ENCODE results near the gene ENO1.
"Not testable (repeated sequence)": the region's sequence is repeated elsewhere in the genome, so short reads cannot be mapped to it uniquely, and the experiment has no call there.

Gene ENO1

GRCh38 chr1:8892026-8892425 lies 13.5 kb upstream of the ENO1 start:
- DNase-seq = no peak

DNA sequence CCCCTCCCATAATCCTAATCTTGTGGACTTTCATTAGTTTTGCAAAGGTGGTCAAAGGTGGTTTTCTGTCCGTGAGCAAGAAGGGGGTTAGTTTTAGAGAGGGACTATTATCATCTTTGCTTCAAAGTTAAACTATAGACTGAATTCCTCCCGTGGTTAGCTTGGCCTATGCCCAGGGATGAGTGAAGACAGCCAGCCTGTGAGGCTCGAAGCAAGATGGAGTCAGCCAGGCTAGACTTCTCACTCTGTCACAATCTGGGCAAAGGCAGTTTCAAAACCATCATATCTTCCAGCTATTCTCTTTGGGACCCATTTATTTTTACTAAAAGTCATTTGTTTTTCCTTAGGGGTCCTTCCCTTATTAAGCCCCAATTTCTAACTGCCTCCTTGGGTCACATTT lies 12.9 kb upstream of the ENO1 start:
- DNase-seq = no peak

GRCh38 chr1:8889925-8890785 lies 11.7 kb upstream of the ENO1 start:
- no peak for DNase-seq

DNA sequence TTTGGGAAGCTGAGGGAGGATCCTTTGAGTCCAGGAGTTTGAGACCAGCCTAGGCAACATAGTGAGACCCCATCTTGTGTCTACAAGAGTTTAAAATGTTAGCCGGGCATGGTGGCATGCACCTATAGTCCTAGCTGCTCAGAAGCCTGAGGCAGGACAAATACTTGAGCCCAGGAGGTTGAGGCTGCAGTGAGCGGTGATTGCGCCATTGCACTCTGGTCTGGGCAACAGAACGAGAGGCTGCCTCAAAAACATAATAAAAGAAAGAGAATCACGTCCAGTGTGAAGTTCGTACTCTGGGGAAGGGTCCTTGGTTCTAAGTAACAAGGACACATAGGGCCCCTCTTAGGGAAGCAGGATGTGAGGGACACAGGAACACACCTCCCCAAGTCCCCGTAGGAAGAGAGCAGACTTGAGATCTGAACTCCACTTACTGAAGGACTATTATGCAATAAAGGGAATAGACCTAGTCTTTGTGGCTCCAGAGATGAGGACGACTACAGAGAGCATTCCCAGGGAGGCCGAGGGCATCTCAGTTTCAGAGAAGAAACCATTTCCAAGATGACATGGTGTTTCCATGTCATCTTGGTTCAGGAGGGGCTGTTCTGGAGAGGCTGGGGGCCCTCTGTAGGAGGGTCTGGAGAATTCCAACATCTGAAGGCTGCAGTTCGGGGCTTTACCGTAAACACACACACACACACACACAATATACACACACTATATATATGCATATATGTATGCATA lies 10.8 kb upstream of the ENO1 start:
- DNase-seq = no peak

GRCh38 chr1:8886589-8886988 lies 8.1 kb upstream of the ENO1 start:
- DNase-seq = no peak

DNA sequence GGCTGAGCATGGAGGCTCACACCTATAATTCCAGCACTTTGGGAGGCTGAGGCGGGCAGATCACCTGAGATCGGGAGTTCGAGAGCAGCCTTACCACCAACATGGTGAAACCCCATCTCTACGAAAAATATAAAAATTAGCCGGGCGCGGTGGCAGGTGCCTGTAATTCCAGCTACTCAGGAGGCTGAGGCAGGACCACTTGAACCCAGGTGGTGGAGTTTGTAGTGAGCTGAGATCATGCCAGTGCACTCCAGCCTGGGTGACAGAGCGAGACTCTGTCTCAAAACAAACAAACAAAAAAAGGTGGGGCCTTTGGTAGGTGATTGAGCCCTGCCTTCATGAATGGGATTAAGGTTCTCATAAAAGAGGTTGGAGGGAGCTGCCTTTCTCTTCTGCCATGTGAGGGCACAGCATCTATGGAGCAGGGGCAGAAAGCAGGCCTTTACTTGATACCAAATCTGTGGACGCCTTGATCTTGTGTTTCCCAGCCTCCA lies 7.6 kb upstream of the ENO1 start:
- not testable (repeated sequence) for DNase-seq

GRCh38 chr1:8884105-8884504 lies 5.6 kb upstream of the ENO1 start:
- not testable (repeated sequence) for DNase-seq

DNA sequence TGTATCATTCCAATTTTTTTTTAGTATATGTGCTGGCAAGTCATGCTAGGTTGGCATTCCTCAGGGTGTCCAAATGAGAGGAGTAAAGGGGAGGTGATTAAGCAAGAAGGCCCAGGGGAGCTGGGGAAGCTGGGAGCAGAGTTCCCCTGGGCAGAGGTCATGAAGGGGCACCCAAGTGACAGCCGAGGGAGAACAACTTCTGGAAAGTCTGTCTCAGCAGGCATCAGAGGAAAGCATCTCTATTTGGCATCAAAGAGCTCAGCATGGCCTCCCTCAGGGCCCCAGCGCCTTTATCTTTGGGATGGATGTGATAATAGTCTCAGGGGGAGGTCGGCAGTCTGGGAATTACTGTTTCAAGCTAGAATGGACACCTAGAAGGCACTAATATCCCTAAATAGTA lies 5.0 kb upstream of the ENO1 start:
- DNase-seq = no peak

DNA sequence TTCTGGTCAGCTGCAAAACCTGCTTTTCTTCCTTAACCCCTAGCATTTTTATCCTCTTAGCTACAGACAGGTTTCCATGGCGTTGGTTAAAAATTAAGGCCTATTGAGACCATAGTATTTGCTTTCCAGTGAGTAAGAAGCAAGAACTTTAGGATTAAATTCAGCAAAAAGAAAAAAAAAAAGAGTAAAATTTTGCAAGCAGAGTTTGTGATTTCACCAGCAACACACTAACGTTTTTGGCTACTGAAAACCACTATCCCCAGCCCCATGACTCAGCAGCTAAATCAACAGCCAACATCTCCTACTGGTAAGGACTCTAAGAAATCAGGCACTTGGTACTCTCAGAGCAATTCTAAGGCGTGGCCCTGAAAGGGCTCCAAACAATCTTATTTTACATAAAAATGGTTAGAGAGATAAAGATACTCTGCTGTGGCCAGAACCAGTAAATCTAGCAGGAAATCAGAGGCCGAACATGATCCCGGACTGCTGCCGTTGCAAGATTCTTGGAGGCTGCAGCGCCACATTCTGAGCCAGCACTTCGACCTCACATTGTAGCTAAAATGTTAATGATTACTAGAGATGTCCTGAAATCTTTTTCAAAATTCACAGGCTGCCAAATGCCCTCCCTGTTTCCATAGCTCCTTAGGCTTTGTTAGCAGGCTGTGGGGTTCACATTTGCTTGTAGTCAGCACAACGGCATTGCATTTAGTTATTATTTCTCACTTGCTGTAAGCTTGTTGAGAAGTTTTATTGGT lies 1.6 kb upstream of the ENO1 start:
- peak; percentile 22 for DNase-seq

- no peak for DNase-seq
Measured at GRCh38 chr1:8879464-8879921, 1.0 kb upstream of the ENO1 start.

- DNase-seq = peak; percentile 96
Measured at GRCh38 chr1:8878698-8879463, 395 bp upstream of the ENO1 start.

DNA sequence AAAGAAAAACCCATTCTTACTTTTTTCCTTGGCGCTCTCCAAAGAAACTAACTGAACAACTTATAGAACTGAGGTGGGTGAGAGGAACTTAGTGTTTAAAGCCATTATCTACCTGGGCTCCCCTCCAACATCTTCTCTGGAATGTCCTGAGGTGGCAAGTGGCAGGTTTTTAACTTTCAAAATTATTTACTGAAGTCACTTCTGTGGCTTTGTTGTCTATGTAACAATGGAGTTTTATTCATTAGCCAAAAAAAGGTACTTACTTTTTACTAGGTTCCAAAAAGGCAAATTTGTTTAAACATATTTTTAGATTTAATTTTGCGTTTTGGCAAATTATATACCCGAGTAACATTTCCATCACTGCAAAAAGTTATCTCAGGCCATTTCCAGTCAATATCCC lies 2.4 kb downstream of the ENO1 start:
- DNase-seq = no peak

- no peak for DNase-seq
Measured at GRCh38 chr1:8875216-8875861, 3.1 kb downstream of the ENO1 start.

- DNase-seq = no peak
Measured at GRCh38 chr1:8874230-8875201, 4.0 kb downstream of the ENO1 start.

DNA sequence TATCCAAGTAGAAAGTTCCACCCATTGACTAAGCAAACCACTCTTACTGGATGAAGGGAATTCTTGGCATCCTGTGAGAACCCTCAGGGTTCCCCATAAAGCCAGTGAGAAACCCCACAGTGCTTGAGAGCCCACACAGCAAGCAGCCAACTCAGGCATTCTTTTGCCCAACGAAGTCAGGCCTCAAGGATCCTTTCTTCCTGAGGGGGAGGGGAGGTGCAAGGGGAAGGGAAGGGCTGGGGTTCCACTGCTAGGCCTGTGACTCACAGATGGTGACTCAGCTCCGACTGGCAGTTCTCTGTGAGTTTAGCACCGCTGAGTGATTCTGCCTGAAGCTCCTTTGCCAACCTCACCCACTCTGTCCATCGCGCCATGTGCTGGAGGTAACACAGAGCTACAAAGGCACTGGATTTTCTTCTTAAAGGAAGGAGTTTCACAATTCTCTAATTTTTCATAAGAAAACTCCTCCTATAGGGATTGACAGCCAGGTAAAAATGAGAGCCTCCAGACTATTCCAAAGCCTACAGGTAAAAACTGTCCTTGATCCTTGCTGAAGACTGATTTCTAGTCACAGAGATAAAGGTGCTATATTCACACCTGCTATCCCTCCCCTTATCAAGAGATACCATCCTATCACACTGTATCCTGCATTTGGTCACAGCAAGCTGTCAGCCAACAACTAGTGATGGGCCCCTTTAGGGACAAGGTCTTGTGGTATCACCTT lies 4.8 kb downstream of the ENO1 start:
- peak; percentile 29 for DNase-seq

DNA sequence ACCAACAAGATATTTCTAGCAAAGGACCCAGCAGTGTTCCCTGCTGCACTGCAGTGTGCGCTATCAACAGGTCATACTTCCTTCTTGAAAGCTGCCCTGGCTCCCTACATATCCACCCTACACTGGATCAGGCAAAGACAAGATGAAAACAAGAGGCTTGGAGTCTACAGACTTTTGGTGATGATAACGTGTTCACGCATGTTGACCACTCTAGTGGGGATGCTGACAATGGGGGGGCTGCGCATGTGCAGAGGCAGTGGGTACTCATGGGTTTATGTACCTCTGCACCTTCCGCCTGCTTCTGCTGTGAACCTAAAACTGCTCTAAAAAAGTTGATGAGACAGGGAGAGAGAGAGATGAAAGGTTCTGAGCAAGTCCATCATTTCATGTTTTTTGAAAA lies 5.5 kb downstream of the ENO1 start:
- DNase-seq = no peak

GRCh38 chr1:8871965-8872399 lies 6.5 kb downstream of the ENO1 start:
- DNase-seq = no peak

DNA sequence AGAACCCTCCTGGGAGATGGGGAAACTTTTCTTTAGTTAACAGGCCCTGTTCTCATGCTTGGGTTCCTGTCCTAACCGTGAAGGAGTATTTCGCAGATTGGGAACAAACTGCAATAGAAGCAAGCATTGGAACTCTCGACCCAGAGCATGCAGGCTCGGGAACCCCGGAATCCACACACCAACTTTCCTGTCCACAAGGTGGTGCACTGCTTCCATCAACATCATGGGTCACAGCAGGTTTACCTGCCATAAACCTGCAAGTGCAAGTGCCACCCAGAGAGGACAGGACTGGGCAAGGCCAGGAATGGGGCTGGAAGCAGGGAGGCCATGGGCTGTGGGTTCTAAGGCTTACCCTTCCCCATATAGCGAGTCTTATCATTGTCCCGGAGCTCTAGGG lies 6.9 kb downstream of the ENO1 start:
- peak; percentile 16 for DNase-seq

DNA sequence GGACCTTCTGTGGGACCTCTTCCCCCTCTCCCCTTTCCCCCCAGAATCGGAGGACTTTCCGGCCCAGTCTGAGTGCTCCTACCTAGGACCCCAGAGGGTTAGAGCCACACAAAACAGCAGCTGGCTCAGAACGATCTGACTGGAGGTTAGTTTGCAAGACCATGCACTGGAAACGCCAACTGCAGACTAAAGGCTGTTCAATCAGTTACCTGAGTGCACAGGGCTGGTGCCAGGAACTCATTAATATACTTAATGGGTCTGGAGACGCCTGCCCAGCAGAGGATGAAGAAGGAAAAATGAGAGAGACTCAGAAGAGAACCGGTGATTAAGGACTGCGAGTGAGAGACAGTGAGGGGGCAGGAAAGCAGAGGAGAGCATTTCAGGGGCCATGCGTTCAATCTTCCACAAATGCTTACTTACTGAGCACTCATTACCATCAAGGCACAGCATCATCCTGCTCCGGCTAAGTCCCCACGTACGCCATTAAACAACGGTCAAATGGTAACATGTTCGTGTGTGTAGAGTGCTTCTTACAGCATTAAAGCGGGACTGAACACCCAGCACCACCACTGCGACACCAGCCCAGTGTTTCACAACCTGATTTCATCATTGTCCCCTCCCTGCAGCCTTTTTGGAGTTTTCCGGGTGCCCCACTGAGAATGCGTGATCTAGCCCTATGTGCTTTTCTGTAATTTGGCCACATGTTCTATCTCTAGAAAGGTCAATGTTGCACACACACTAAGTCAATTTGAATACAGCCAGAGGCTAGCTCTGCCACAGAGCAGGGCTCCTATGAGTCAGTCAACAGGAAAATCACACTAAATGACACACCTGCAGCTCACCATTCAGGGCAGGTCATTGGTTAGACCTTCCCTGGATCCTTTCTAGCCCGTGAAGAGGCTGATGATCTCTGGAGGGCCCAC lies 7.6 kb downstream of the ENO1 start:
- DNase-seq = no peak
